Measurements from ENCODE around the gene COPZ2.

Gene COPZ2

DNA sequence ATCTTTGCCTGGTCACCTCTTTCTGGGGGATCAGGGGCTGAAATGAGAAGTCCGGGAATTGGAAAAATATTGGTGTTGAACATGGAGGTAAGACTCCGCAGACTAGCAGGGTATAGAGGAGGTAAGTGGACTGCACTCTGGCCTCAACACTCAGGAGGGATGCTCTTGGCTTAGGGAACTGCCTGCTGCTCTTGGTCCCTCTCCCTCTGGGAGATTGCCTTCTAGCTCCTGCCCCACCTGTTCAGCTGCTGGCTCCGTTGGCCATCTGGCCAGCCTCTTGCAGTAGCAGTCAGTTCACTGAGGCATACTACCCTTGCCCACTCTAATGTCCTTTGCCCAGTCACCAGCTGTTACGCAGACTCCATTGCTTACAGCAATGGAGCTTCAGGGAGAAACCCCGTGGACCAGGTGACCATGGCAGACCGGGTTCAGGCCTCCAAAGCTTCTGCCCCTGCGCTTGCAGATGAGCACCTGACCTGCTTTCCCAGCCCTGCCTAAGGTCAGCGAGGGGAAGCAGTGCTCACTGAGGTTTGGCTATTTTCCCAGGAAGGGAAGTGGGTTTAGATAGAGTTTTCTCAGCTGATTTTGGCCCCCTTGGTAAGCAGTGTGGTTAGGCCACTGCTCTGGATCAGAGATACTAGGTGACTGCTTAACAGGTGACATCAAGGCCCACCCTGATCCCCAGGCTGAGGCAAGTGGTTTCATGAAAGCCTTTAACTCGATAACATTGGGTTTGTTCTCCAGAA is 54.8 kb downstream of the COPZ2 start:
- DNase-seq = no peak

DNA sequence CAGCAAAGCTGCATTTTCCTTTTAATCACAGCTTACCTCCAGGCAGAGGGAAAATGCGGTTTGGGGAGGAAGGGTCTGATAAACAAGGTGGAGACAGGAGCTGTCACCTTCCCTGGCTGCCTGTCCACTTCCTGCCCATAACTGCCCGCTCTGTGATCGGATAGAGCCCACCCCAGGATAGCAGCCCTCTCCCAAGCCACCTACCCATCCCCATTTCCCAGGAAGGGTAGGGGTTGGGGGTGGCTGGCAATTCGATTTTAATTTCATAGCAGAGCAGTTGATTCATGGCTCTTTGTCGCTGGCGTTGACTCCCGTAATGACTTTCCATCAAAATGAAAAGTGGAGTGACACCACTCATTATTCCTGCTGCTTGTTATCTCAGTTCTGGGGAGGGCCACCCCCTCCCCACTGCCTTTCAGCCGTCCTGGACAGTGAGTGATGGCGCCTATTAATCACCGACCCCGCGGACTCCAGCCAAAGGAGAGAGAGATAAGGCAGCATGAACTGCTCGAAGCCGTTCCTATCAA is 55.4 kb downstream of the COPZ2 start:
- no peak for DNase-seq

DNA sequence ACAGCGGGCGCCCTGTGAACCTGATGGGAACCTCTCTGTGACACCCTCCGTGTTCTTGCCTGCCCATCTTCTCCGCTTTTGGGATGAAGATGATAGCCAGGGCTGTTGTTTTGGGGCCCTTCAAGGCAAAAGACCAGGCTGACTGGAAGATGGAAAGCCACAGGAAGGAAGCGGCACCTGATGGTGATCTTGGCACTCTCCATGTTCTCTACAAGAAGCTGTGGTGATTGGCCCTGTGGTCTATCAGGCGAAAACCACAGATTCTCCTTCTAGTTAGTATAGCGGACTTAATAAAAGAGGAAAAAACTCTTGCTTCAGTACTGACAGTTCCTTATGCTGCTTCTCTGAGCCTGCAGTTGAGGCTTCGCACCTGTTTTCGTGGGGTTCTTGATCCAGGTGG is 56.1 kb downstream of the COPZ2 start:
- no peak for DNase-seq

DNA sequence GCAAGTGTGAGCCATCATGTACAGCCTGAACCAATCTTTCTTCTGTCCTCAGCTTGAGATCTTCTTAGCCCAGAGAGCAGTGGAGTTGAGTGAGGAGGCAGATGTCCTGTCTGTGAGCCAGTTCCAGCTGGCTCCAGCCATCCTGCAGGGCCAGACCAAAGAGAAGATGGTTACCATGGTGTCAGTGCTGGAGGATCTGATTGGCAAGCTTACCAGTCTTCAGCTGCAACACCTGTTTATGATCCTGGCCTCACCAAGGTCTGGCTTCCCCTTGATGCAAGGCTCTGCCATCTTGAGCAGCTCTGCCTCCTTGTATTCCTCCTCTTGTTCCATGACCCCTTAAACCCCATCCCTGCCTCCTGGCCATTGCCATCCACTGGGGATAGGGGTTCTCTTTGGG is 57.1 kb downstream of the COPZ2 start:
- DNase-seq = no peak

DNA sequence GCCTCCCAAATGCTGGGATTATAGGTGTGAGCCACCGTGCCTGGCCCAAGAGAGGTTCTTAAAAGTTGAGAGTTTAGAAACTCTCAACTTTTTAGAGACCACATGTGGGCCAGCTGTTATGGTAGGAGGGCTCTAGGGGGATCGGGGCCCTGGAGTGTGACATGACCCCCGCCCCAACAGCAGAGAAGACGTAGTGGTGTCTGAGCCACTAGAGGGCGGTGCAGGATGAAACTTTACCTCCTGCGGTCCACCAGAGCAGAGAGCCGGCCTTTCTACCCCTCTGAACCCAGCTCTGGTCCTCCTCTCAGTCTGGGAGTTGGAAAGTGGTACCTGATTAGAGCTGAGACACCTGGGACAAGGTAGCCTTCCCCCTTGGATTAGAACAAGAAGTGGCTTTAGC is 59.3 kb downstream of the COPZ2 start:
- peak; percentile 78 for DNase-seq

All from right forelimb (tissue), 1 donor.